ENCODE results near the gene CMTM4. TPM values are rescaled to one million over a fixed set of nuclear protein-coding genes. Genes with fewer than 3 reads are reported as not detected.

Gene CMTM4
- total and polyA plus RNA-seq, 2 of the 8 experiments (the other 6 are each of a cell fraction or from before 2014, with no cell fraction given): 35.3 to 51.7 TPM

GRCh38 chr16:66601471-66601870 is 95.1 kb downstream of the CMTM4 start:
- WGBS, 2 experiments (ENCODE audit: extremely low coverage in 1 of 2, insufficient coverage in 1 of 2, insufficient read length in 1 of 2, insufficient replicate concordance in 2 of 2, low coverage in 1 of 2, low lambda C conversion rate in 2 of 2, missing lambda C conversion rate in 1 of 2): 87% methylated on average over 5 of the region's 5 CpGs; no CpG with 5 or more reads in 1 of the 2 experiments
- TF ChIP-seq KDM5A (IDR thresholded peaks at IDR 0.05; ENCODE audit: low read length) (no peak), TEAD4 (IDR thresholded peaks at IDR 0.05; ENCODE audit: low read depth, low read length) (no peak)
- TF ChIP-seq, protein P1, sequence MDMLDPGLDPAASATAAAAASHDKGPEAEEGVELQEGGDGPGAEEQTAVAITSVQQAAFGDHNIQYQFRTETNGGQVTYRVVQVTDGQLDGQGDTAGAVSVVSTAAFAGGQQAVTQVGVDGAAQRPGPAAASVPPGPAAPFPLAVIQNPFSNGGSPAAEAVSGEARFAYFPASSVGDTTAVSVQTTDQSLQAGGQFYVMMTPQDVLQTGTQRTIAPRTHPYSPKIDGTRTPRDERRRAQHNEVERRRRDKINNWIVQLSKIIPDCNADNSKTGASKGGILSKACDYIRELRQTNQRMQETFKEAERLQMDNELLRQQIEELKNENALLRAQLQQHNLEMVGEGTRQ (IDR thresholded peaks at IDR 0.05; ENCODE audit: low read length): no peak
- H2BK12ac ChIP-seq (ENCODE audit: low read depth, low read length): no peak overlapping the region
- H3K79me2 ChIP-seq (ENCODE audit: control insufficient read depth in 1 of 2, insufficient read depth in 2 of 2, low read length in 2 of 2): no peaks in the 10 kb centered on the region
- H2AK5ac ChIP-seq (ENCODE audit: low read depth, low read length): no peak overlapping the region
- no peak overlapping the region for H3K23ac ChIP-seq (ENCODE audit: insufficient read length)
- no peaks in the 10 kb centered on the region; the same call in 1 of the 2 replicates for H3K79me1 ChIP-seq (ENCODE audit: low read depth, low read length)
- no peak overlapping the region for H2AFZ ChIP-seq (ENCODE audit: low read length)
- no peak overlapping the region for H2BK120ac ChIP-seq (replicated peaks; ENCODE audit: low read depth, low read length)
- H3K14ac ChIP-seq (ENCODE audit: insufficient read length): no peak overlapping the region
- H3K4me1 ChIP-seq (replicated peaks in 1 of 4; ENCODE audit: control insufficient read depth in 3 of 4, insufficient read depth in 4 of 4, low read length in 3 of 4): peaks cover 0 to 14% (median 6%) of the 10 kb centered on the region in 4 experiments; a peak in 5 of 7 replicates
- ChIA-PET POLR2A (ENCODE audit: partially characterized antibody) (no interaction called here), CTCF (ENCODE audit: partially characterized antibody) (interaction anchor here (1.4 to 2.2 kb wide), 3 partner anchors 12 to 194 kb away, joined by 4 to 6 read pairs (median 4); no protein-coding TSS in a partner anchor)
- H3K4ac ChIP-seq (replicated peaks; ENCODE audit: insufficient read length, low read depth, low read length): no peak overlapping the region
- H2BK20ac ChIP-seq (ENCODE audit: low read length): no peak overlapping the region
- no peak overlapping the region for H3K4me3 ChIP-seq (ENCODE audit: extremely low read depth in 1 of 4, insufficient read depth in 2 of 4, low read depth in 3 of 4, low read length in 4 of 4)
- H3K36me3 ChIP-seq (ENCODE audit: control insufficient read depth in 2 of 4, insufficient read depth in 4 of 4, low read length in 3 of 4): no peaks in the 10 kb centered on the region
- H4K8ac ChIP-seq (ENCODE audit: extremely low read depth, insufficient read depth, low read length): no peak overlapping the region
- H3K18ac ChIP-seq (ENCODE audit: extremely low read depth, low read length): no peak overlapping the region
- H3K4me2 ChIP-seq (ENCODE audit: insufficient read depth in 1 of 2, low read depth in 2 of 2, low read length in 2 of 2): no peak overlapping the region
- no peaks in the 10 kb centered on the region for H3K27me3 ChIP-seq (replicated peaks in 1 of 4; ENCODE audit: control insufficient read depth in 3 of 4, extremely low read depth in 1 of 4, insufficient read depth in 3 of 4, low read length in 3 of 4)
- DNase-seq (ENCODE audit: low read depth in 1 of 2, low spot score in 2 of 2): no peak
- no peak overlapping the region for H3K56ac ChIP-seq (replicated peaks; ENCODE audit: insufficient read length, low read depth, low read length)
- no peak overlapping the region for H3K9ac ChIP-seq (replicated peaks in 1 of 4; ENCODE audit: extremely low read depth in 1 of 4, low read depth in 3 of 4, low read length in 3 of 4)
- H4K20me1 ChIP-seq (replicated peaks in 1 of 2; ENCODE audit: control insufficient read depth in 1 of 2, insufficient read depth in 2 of 2, low read length in 2 of 2): peaks cover 1 to 4% of the 10 kb centered on the region in 2 experiments
- peaks cover 7% of the 10 kb centered on the region for H3K23me2 ChIP-seq (ENCODE audit: low read depth, low read length)
- H2BK15ac ChIP-seq (ENCODE audit: low read length): no peak overlapping the region
- no peak overlapping the region for H2BK5ac ChIP-seq (ENCODE audit: low read depth, low read length)
- H4K91ac ChIP-seq (replicated peaks; ENCODE audit: insufficient read length, low read length): no peak overlapping the region
- H3K27ac ChIP-seq (ENCODE audit: low read depth, low read length): no peak overlapping the region
- no peaks in the 10 kb centered on the region for H3K9me3 ChIP-seq (ENCODE audit: insufficient read depth in 2 of 2, low read depth in 1 of 2, low read length in 1 of 2)
- no peak for FAIRE-seq
- H4K5ac ChIP-seq (ENCODE audit: insufficient read length, low read depth, low read length): no peak overlapping the region

All from H1 (cell line).